GM12878 (cell line): ENCODE data around the gene PTPRD. TPM values are rescaled to one million over a fixed set of nuclear protein-coding genes. Genes with fewer than 3 reads are reported as not detected.

Experiments
- ATAC-seq: fragments of 200-7000 bp; cut with Tn5 transposase; 3 replicates; pipeline ENCODE4 v1.9.1; 2020; ENCODE audit warnings: mild to moderate bottlenecking, moderate library complexity
- BruUV-seq: library from RNA; stranded (reverse); fragments of 400-500 nt; replicated peaks from 2 replicates; lab custom pipeline; 2021; lab: Mats Ljungman, UMichigan
- CTCF ChIA-PET: fragments of 300-600 bp; sonication (Branson Sonifier 250); formaldehyde crosslinking; extraction: SDS; loops from one replicate; lab custom pipeline; 2021; ENCODE audit warnings: inconsistent platforms; lab: Yijun Ruan, JAX
- POLR2A ChIA-PET: fragments of 350-600 bp; formaldehyde crosslinking; extraction: SDS; loops from one replicate; lab custom pipeline; 2021; ENCODE audit warnings: inconsistent platforms; lab: Charles Lee
- RAD21 ChIA-PET: fragments of 300-600 bp; sonication (Branson Sonifier 250); formaldehyde crosslinking; loops from one replicate; lab custom pipeline; 2023; ENCODE audit warnings: antibody characterized with exemption; ENCODE audit not compliant: unreplicated experiment; lab: Charles Lee
- SMC1A ChIA-PET: fragments of 300-600 bp; sonication (Branson Sonifier 250); formaldehyde crosslinking; loops from one replicate; lab custom pipeline; 2023; ENCODE audit not compliant: unreplicated experiment, uncharacterized antibody; lab: Charles Lee
- DNase-seq: peaks from one replicate; pipeline ENCODE4 v3.0.0-alpha.2; 2011; ENCODE audit warnings: low read depth, low spot score
- FAIRE-seq: peaks from 3 replicates; lab custom pipeline; 2011; peaks lifted over from hg19 to GRCh38; lab: Jason Lieb, UNC
- H2AFZ ChIP-seq: 2 replicates; pipeline ENCODE4 v1.6.0; 2011; ENCODE audit warnings: low read depth, low read length, control low read depth; ENCODE audit not compliant: control insufficient read depth
- H3K27ac ChIP-seq: 2 replicates; pipeline ENCODE4 v1.5.1; 2011; ENCODE audit warnings: control low read depth; ENCODE audit not compliant: control insufficient read depth, insufficient read depth
- H3K27me3 ChIP-seq, 2 experiments: replicated peaks in 1 of 2; 2 replicates each; pipeline versions ENCODE4 v1.6.0 to v1.6.1; 2011; ENCODE audit warnings: low read length in 1 of 2; ENCODE audit not compliant: control insufficient read depth in 2 of 2, insufficient read depth in 2 of 2
- H3K36me3 ChIP-seq, 2 experiments: 2 replicates each; pipeline ENCODE4 v1.5.1; 2011; ENCODE audit warnings: low read length in 1 of 2; ENCODE audit not compliant: control insufficient read depth in 2 of 2, insufficient read depth in 2 of 2
- H3K4me1 ChIP-seq: 2 replicates; pipeline ENCODE4 v1.6.1; 2011; ENCODE audit warnings: mild to moderate bottlenecking, low read length, moderate library complexity, mixed read lengths; ENCODE audit not compliant: control insufficient read depth, insufficient read depth
- H3K4me2 ChIP-seq: 2 replicates; pipeline ENCODE4 v1.6.0; 2011; ENCODE audit warnings: control low read depth; ENCODE audit not compliant: control insufficient read depth, insufficient read depth
- H3K4me3 ChIP-seq: fragments of 200-600 bp; sonication (generic); 2 replicates; pipeline ENCODE4 v1.5.1; 2016
- H3K79me2 ChIP-seq: 2 replicates; pipeline ENCODE4 v1.6.0; 2011; ENCODE audit warnings: low read length; ENCODE audit not compliant: control insufficient read depth, insufficient read depth
- H3K9ac ChIP-seq: 2 replicates; pipeline ENCODE4 v1.8.0; 2011; ENCODE audit warnings: low read length, control low read depth, mixed read lengths; ENCODE audit not compliant: control insufficient read depth, insufficient read depth
- H3K9me3 ChIP-seq: replicated peaks from 3 replicates; pipeline ENCODE4 v1.5.1; 2011; ENCODE audit warnings: mild to moderate bottlenecking, low read length; ENCODE audit not compliant: control insufficient read depth, insufficient read depth
- H4K20me1 ChIP-seq: 2 replicates; pipeline ENCODE4 v1.6.0; 2011; ENCODE audit not compliant: control insufficient read depth, insufficient read depth
- EED ChIP-seq: sonication (generic); IDR thresholded peaks from 2 replicates; pipeline ENCODE4 v1.6.1; 2016; ENCODE audit warnings: antibody characterized with exemption, low read depth
- KAT2A ChIP-seq: conservative IDR thresholded peaks from 2 replicates; pipeline ENCODE4 v1.6.1; 2011; ENCODE audit warnings: low read depth, low read length; ENCODE audit not compliant: control insufficient read depth
- MTA2 ChIP-seq: fragments of 450-650 bp; IDR thresholded peaks from 2 replicates; pipeline ENCODE4 v1.6.1; 2016; ENCODE audit warnings: low read depth, mild to moderate bottlenecking, moderate library complexity
- MTA3 ChIP-seq: IDR thresholded peaks from 2 replicates; pipeline ENCODE4 v1.6.1; 2012; ENCODE audit warnings: low read length, inconsistent platforms, borderline replicate concordance
- POLR2A ChIP-seq: IDR thresholded peaks from 2 replicates; pipeline ENCODE4 v1.6.1; 2011; ENCODE audit warnings: low read depth, mild to moderate bottlenecking, low read length
- POLR2AphosphoS5 ChIP-seq: IDR thresholded peaks from 2 replicates; pipeline ENCODE4 v1.6.1; 2011; ENCODE audit warnings: mild to moderate bottlenecking, low read length, inconsistent platforms
- POU2F2 ChIP-seq: IDR thresholded peaks from 3 replicates; pipeline ENCODE4 v1.6.1; 2011; ENCODE audit warnings: low read depth, mild to moderate bottlenecking, low read length, borderline replicate concordance
- RB1 ChIP-seq: fragments of 450-650 bp; formaldehyde crosslinking; IDR thresholded peaks from 2 replicates; pipeline ENCODE4 v1.6.1; 2017; ENCODE audit warnings: mild to moderate bottlenecking, borderline replicate concordance
- RFX5 ChIP-seq: IDR thresholded peaks from 2 replicates; pipeline ENCODE4 v1.6.1; 2011; ENCODE audit warnings: low read depth, low read length, improper control_type of control experiment
- SMAD5 ChIP-seq: IDR thresholded peaks from 2 replicates; pipeline ENCODE4 v1.6.1; 2016; ENCODE audit warnings: antibody characterized with exemption, low read depth
- SUZ12 ChIP-seq: fragments of 200-600 bp; sonication (generic); IDR thresholded peaks from one replicate; pipeline ENCODE4 v1.6.1; 2018; ENCODE audit warnings: antibody characterized with exemption, mild to moderate bottlenecking; ENCODE audit not compliant: unreplicated experiment
- USF2 ChIP-seq: IDR thresholded peaks from 2 replicates; pipeline ENCODE4 v1.6.1; 2011; ENCODE audit warnings: low read depth, low read length, improper control_type of control experiment, borderline replicate concordance
- YBX1 ChIP-seq: fragments of 450-650 bp; IDR thresholded peaks from 2 replicates; pipeline ENCODE4 v1.6.1; 2016; ENCODE audit warnings: antibody characterized with exemption
- WGBS: methylation state at CpG from one replicate; pipeline ENCODE4 v1.1.6; 2016; ENCODE audit warnings: low lambda C conversion rate; ENCODE audit not compliant: insufficient replicate concordance, insufficient coverage; ENCODE audit errors: missing lambda C conversion rate; 5-methylcytosine and 5-hydroxymethylcytosine counted together
- in situ Hi-C: fragments of 300-500 bp; cut with MboI; formaldehyde crosslinking; loops from 9 replicates; pipeline ENCODE4 v1.14.3; 2018; ENCODE audit warnings: mixed read lengths
- intact Hi-C: fragments of 100-400 bp; cut with micrococcal nuclease; formaldehyde crosslinking; loops from one replicate; pipeline ENCODE4 v1.14.2; 2022; ENCODE audit not compliant: unreplicated experiment
- polyA plus RNA-seq, 11 experiments: library from polyadenylated mRNA; depleted of rRNA in 4 of 11; unstranded in 6 of 11; stranded (reverse) in 5 of 11; fragments of >200 nt; fragmentation: Nextera tagmentation in 4 of 11; fragmentation: Illumina TruSeq in 1 of 11; extraction: Ambion mirVana in 4 of 11; extraction: Trizol in 1 of 11; gene quantifications; 1 replicate in 1 of 11; 2 replicates in 10 of 11; pipeline versions ENCODE4 v1.2.1 to v1.2.3, GENCODE V29; 2011 to 2016; ENCODE audit warnings: inconsistent platforms in 2 of 11, missing spikeins in 2 of 11, low read depth in 1 of 11
- total RNA-seq, 4 experiments: library from RNA; depleted of rRNA in 3 of 4; stranded (reverse); fragments of >200 nt in 3 of 4; fragmentation: Illumina TruSeq in 1 of 4; extraction: Trizol in 1 of 4; gene quantifications; 2 replicates each; pipeline versions ENCODE4 v1.2.1 to v1.2.3, GENCODE V29; 2013 to 2021
- TF ChIP-seq, protein P1 (sequence below): fragments of 450-650 bp; formaldehyde crosslinking; IDR thresholded peaks from 2 replicates; pipeline ENCODE4 v1.4.0; 2022; ENCODE audit warnings: mild to moderate bottlenecking, moderate library complexity
- TF ChIP-seq, protein P2 (sequence below): fragments of 450-650 bp; IDR thresholded peaks from 2 replicates; pipeline ENCODE4 v1.6.1; 2017; ENCODE audit warnings: mild to moderate bottlenecking, low read depth, inconsistent platforms; ENCODE audit not compliant: poor library complexity, severe bottlenecking
- TF ChIP-seq, protein P3 (sequence below): fragments of 450-650 bp; IDR thresholded peaks from 2 replicates; pipeline ENCODE4 v1.6.1; 2017; ENCODE audit warnings: low read depth, mild to moderate bottlenecking, moderate library complexity

The PTPRD gene
- total and polyA plus RNA-seq, 10 of the 15 experiments (the other 5 are each of a cell fraction or from before 2014, with no cell fraction given): under 0.01 to 0.05 (median 0.01) TPM; not detected in 7

DNA sequence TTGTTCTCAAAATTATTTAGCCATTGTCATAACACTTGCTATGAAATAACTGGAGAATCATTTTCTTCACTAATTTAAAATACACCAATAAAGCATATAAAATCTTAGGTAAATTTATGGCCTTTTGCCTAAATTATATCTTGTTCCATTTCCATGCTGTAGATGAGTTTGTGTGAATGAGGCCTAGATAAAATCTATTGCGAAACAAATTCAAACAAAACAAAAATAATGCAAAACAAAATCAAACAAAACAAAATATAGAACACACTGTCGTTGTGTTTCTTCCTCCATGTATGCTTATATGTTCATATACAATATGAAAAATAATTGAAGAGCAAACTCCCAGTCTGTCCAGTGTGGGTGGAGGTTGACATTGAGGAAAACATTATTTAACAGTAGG is 1020.7 kb downstream of the PTPRD start:
- WGBS: 6% methylated on average over 2 of the region's 2 CpGs
- ATAC-seq: no peak
- SMC1A ChIA-PET: no interaction called here
- H3K36me3 ChIP-seq: no peaks in the 10 kb centered on the region
- H2AFZ ChIP-seq: no peak overlapping the region
- intact Hi-C loops (no loop called here), in situ Hi-C loops (no loop called here)
- H3K9ac ChIP-seq: no peak overlapping the region
- no peak overlapping the region for H3K27ac ChIP-seq
- H3K79me2 ChIP-seq: no peaks in the 10 kb centered on the region
- no peak overlapping the region for H3K4me3 ChIP-seq
- H4K20me1 ChIP-seq: no peaks in the 10 kb centered on the region
- H3K27me3 ChIP-seq: no peaks in the 10 kb centered on the region
- FAIRE-seq: no peak
- no peak for DNase-seq
- BruUV-seq: no TSS peak
- H3K4me1 ChIP-seq: no peaks in the 10 kb centered on the region
- no peaks in the 10 kb centered on the region for H3K9me3 ChIP-seq
- H3K4me2 ChIP-seq: no peak overlapping the region
- RAD21 ChIA-PET: no interaction called here
- POLR2A ChIA-PET: no interaction called here
- CTCF ChIA-PET: no interaction called here
- TF ChIP-seq MTA2: no peak
- no peak for TF ChIP-seq KAT2A
- no peak for TF ChIP-seq SUZ12
- TF ChIP-seq SMAD5: no peak
- TF ChIP-seq RB1: no peak
- TF ChIP-seq, protein P1, sequence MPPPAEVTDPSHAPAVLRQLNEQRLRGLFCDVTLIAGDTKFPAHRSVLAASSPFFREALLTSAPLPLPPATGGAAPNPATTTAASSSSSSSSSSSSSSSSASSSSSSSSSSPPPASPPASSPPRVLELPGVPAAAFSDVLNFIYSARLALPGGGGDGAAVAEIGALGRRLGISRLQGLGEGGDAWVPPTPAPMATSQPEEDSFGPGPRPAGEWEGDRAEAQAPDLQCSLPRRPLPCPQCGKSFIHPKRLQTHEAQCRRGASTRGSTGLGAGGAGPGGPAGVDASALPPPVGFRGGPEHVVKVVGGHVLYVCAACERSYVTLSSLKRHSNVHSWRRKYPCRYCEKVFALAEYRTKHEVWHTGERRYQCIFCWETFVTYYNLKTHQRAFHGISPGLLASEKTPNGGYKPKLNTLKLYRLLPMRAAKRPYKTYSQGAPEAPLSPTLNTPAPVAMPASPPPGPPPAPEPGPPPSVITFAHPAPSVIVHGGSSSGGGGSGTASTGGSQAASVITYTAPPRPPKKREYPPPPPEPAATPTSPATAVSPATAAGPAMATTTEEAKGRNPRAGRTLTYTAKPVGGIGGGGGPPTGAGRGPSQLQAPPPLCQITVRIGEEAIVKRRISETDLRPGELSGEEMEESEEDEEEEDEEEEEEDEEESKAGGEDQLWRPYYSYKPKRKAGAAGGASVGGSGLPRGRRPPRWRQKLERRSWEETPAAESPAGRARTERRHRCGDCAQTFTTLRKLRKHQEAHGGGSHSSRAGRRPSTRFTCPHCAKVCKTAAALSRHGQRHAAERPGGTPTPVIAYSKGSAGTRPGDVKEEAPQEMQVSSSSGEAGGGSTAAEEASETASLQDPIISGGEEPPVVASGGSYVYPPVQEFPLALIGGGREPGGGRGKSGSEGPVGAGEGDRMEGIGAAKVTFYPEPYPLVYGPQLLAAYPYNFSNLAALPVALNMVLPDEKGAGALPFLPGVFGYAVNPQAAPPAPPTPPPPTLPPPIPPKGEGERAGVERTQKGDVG: no peak
- no peak for TF ChIP-seq YBX1
- no peak for TF ChIP-seq EED
- no peak for TF ChIP-seq POU2F2
- TF ChIP-seq POLR2A: no peak
- TF ChIP-seq MTA3: no peak
- TF ChIP-seq USF2: no peak
- TF ChIP-seq, protein P2, sequence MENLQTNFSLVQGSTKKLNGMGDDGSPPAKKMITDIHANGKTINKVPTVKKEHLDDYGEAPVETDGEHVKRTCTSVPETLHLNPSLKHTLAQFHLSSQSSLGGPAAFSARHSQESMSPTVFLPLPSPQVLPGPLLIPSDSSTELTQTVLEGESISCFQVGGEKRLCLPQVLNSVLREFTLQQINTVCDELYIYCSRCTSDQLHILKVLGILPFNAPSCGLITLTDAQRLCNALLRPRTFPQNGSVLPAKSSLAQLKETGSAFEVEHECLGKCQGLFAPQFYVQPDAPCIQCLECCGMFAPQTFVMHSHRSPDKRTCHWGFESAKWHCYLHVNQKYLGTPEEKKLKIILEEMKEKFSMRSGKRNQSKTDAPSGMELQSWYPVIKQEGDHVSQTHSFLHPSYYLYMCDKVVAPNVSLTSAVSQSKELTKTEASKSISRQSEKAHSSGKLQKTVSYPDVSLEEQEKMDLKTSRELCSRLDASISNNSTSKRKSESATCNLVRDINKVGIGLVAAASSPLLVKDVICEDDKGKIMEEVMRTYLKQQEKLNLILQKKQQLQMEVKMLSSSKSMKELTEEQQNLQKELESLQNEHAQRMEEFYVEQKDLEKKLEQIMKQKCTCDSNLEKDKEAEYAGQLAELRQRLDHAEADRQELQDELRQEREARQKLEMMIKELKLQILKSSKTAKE: no peak
- no peak for TF ChIP-seq POLR2AphosphoS5
- no peak for TF ChIP-seq RFX5
- TF ChIP-seq, protein P3, sequence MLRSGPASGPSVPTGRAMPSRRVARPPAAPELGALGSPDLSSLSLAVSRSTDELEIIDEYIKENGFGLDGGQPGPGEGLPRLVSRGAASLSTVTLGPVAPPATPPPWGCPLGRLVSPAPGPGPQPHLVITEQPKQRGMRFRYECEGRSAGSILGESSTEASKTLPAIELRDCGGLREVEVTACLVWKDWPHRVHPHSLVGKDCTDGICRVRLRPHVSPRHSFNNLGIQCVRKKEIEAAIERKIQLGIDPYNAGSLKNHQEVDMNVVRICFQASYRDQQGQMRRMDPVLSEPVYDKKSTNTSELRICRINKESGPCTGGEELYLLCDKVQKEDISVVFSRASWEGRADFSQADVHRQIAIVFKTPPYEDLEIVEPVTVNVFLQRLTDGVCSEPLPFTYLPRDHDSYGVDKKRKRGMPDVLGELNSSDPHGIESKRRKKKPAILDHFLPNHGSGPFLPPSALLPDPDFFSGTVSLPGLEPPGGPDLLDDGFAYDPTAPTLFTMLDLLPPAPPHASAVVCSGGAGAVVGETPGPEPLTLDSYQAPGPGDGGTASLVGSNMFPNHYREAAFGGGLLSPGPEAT: no peak
